HepG2 (cell line): ENCODE data around the gene TRIM31. TPM values are rescaled to one million over a fixed set of nuclear protein-coding genes. Genes with fewer than 3 reads are reported as not detected.

Experiments
- ATAC-seq: fragments of 200-7000 bp; cut with Tn5 transposase; 3 replicates; pipeline ENCODE4 v1.9.1; 2020; ENCODE audit warnings: mild to moderate bottlenecking, moderate library complexity
- BruUV-seq: library from RNA; stranded (reverse); fragments of 400-500 nt; replicated peaks from 2 replicates; lab custom pipeline; 2021; lab: Mats Ljungman, UMichigan
- CTCF ChIA-PET: fragments of 300-600 bp; formaldehyde crosslinking; extraction: SDS; loops from one replicate; lab custom pipeline; 2021; ENCODE audit warnings: low total read pairs, inconsistent platforms, low intra/inter-chr PET ratio; lab: Yijun Ruan, JAX
- POLR2A ChIA-PET: fragments of 350-600 bp; sonication (Branson Sonifier 250); formaldehyde crosslinking; loops from one replicate; lab custom pipeline; 2020; ENCODE audit warnings: antibody characterized with exemption, inconsistent platforms; lab: Yijun Ruan, JAX
- DNase-seq: peaks from one replicate; pipeline ENCODE4 v3.0.0-alpha.2; 2015; ENCODE audit warnings: low spot score
- FAIRE-seq: peaks from 3 replicates; lab custom pipeline; 2011; peaks lifted over from hg19 to GRCh38; lab: Jason Lieb, UNC
- H2AFZ ChIP-seq: one replicate; pipeline ENCODE4 v1.6.1; 2011; ENCODE audit warnings: low read length, inconsistent platforms
- H3K27ac ChIP-seq: fragments of 300-600 bp; 3 replicates; pipeline ENCODE4 v1.8.0; 2011; ENCODE audit warnings: mixed run types, mild to moderate bottlenecking, mixed read lengths, low read length, inconsistent platforms; ENCODE audit not compliant: insufficient read depth; ENCODE audit errors: extremely low read length
- H3K27me3 ChIP-seq, 2 experiments: fragments of 200-600 bp in 1 of 2; 2 replicates in 1 of 2; 3 replicates in 1 of 2; pipeline versions ENCODE4 v1.6.0 to v1.8.0; 2011; ENCODE audit warnings: low read length in 2 of 2, mild to moderate bottlenecking in 2 of 2, moderate library complexity in 2 of 2, inconsistent platforms in 1 of 2; ENCODE audit not compliant: insufficient read depth in 2 of 2, control insufficient read depth in 1 of 2
- H3K36me3 ChIP-seq, 2 experiments: fragments of 200-600 bp in 1 of 2; replicated peaks in 1 of 2; 2 replicates in 1 of 2; 3 replicates in 1 of 2; pipeline versions ENCODE4 v1.5.1 to v1.8.0; 2011; ENCODE audit warnings: low read length in 2 of 2, inconsistent platforms in 1 of 2; ENCODE audit not compliant: insufficient read depth in 2 of 2, control insufficient read depth in 1 of 2
- H3K4me1 ChIP-seq: 2 replicates; pipeline ENCODE4 v1.5.1; 2012; ENCODE audit warnings: low read length, inconsistent platforms; ENCODE audit not compliant: insufficient read depth
- H3K4me2 ChIP-seq: 2 replicates; pipeline ENCODE4 v1.6.0; 2011; ENCODE audit warnings: low read depth, low read length, inconsistent platforms
- H3K4me3 ChIP-seq, 3 experiments: fragments of 200-600 bp in 1 of 3; sonication (generic), shearing (Covaris generic) in 1 of 3; replicated peaks in 1 of 3; 2 replicates each; pipeline ENCODE4 v1.5.1; 2011 to 2016; ENCODE audit warnings: low read length in 3 of 3, inconsistent platforms in 2 of 3, low read depth in 2 of 3, mild to moderate bottlenecking in 2 of 3, control low read depth in 1 of 3, mixed read lengths in 1 of 3; ENCODE audit not compliant: insufficient read depth in 1 of 3
- H3K79me2 ChIP-seq: one replicate; pipeline ENCODE4 v1.6.1; 2011; ENCODE audit warnings: low read length, inconsistent platforms; ENCODE audit not compliant: insufficient read depth
- H3K9ac ChIP-seq: 2 replicates; pipeline ENCODE4 v1.6.0; 2011; ENCODE audit warnings: mild to moderate bottlenecking, low read depth, low read length, inconsistent platforms; ENCODE audit not compliant: insufficient read depth
- H3K9me3 ChIP-seq: 2 replicates; pipeline ENCODE4 v1.5.1; 2012; ENCODE audit warnings: mild to moderate bottlenecking, low read length
- H4K20me1 ChIP-seq: 2 replicates; pipeline ENCODE4 v1.6.0; 2011; ENCODE audit warnings: inconsistent platforms, mild to moderate bottlenecking, low read length, moderate library complexity; ENCODE audit not compliant: insufficient read depth
- HNF4G ChIP-seq, 2 experiments: sonication (generic) in 1 of 2; formaldehyde crosslinking in 1 of 2; IDR thresholded peaks; 2 replicates each; pipeline versions ENCODE4 v1.4.0 to v1.6.1; 2011 to 2020; ENCODE audit warnings: borderline replicate concordance in 2 of 2, low read depth in 2 of 2, mild to moderate bottlenecking in 2 of 2, low read length in 1 of 2, missing genetic modification reagents in 1 of 2, moderate library complexity in 1 of 2
- KDM3A ChIP-seq: IDR thresholded peaks from 2 replicates; pipeline ENCODE4 v1.6.1; 2018; ENCODE audit warnings: low read depth, missing compliant biosample characterization
- KDM6A ChIP-seq: IDR thresholded peaks from 2 replicates; pipeline ENCODE4 v1.6.1; 2016; ENCODE audit warnings: low read depth
- KLF11 ChIP-seq: IDR thresholded peaks from 2 replicates; pipeline ENCODE4 v1.6.1; 2016; ENCODE audit warnings: missing compliant biosample characterization
- KLF15 ChIP-seq: sonication (generic); formaldehyde crosslinking; IDR thresholded peaks from 2 replicates; pipeline ENCODE4 v1.8.1; 2023; ENCODE audit warnings: borderline replicate concordance, mild to moderate bottlenecking, inconsistent platforms, missing genetic modification reagents, mixed read lengths
- MEF2D ChIP-seq: sonication (generic); formaldehyde crosslinking; IDR thresholded peaks from 2 replicates; pipeline ENCODE4 v1.5.1; 2020; ENCODE audit warnings: mild to moderate bottlenecking, missing genetic modification reagents
- NFKBIZ ChIP-seq: IDR thresholded peaks from 2 replicates; pipeline ENCODE4 v1.6.1; 2018; ENCODE audit warnings: missing genetic modification reagents, missing compliant biosample characterization
- NFRKB ChIP-seq: fragments of 450-650 bp; IDR thresholded peaks from 2 replicates; pipeline ENCODE4 v1.6.1; 2017
- PHB2 ChIP-seq: fragments of 450-650 bp; IDR thresholded peaks from 2 replicates; pipeline ENCODE4 v1.6.1; 2018; ENCODE audit not compliant: partially characterized antibody
- TAF1 ChIP-seq: sonication (generic); formaldehyde crosslinking; IDR thresholded peaks from 2 replicates; pipeline ENCODE4 v1.4.0; 2020; ENCODE audit warnings: missing genetic modification reagents
- ZC3H13 ChIP-seq: sonication (generic); formaldehyde crosslinking; IDR thresholded peaks from 2 replicates; pipeline ENCODE4 v1.8.1; 2023; ENCODE audit warnings: mild to moderate bottlenecking, missing genetic modification reagents, moderate library complexity
- ZMAT3 ChIP-seq: sonication (generic); formaldehyde crosslinking; conservative IDR thresholded peaks from 2 replicates; pipeline ENCODE4 v1.7.0; 2021; ENCODE audit warnings: missing genetic modification reagents
- ZNF101 ChIP-seq: sonication (generic); formaldehyde crosslinking; IDR thresholded peaks from 2 replicates; pipeline ENCODE4 v1.4.0; 2020; ENCODE audit warnings: mild to moderate bottlenecking, low read depth, missing genetic modification reagents, borderline replicate concordance
- ZNF430 ChIP-seq: sonication (generic); formaldehyde crosslinking; IDR thresholded peaks from 2 replicates; pipeline ENCODE4 v1.9.0; 2021; ENCODE audit warnings: mild to moderate bottlenecking, missing genetic modification reagents
- ZNF619 ChIP-seq: sonication (generic); formaldehyde crosslinking; IDR thresholded peaks from 2 replicates; pipeline ENCODE4 v1.4.0; 2020; ENCODE audit warnings: mild to moderate bottlenecking, missing genetic modification reagents
- ZNF747 ChIP-seq: sonication (generic); formaldehyde crosslinking; IDR thresholded peaks from 2 replicates; pipeline ENCODE4 v1.8.1; 2023; ENCODE audit warnings: missing genetic modification reagents, mild to moderate bottlenecking, borderline replicate concordance
- ZNF839 ChIP-seq: sonication (generic); formaldehyde crosslinking; IDR thresholded peaks from 2 replicates; pipeline ENCODE4 v1.4.0; 2020; ENCODE audit warnings: missing genetic modification reagents, mild to moderate bottlenecking, borderline replicate concordance
- WGBS: methylation state at CpG from one replicate; pipeline ENCODE4 v1.1.6; 2017; ENCODE audit warnings: low lambda C conversion rate; 5-methylcytosine and 5-hydroxymethylcytosine counted together
- in situ Hi-C: cut with HindIII; loops from 2 replicates; pipeline ENCODE4 v1.10.0; 2017; ENCODE audit warnings: low pct_unique_long_range_greater_than_20kb; ENCODE audit not compliant: extremely low pct_ligation_motif_present
- intact Hi-C: fragments of 100-400 bp; cut with micrococcal nuclease; formaldehyde crosslinking; loops from one replicate; pipeline ENCODE4 v1.10.0; 2022; ENCODE audit not compliant: unreplicated experiment
- polyA plus RNA-seq, 8 experiments: library from polyadenylated mRNA; depleted of rRNA in 3 of 8; stranded (reverse) in 7 of 8; unstranded in 1 of 8; fragments of >200 nt; fragmentation: Illumina TruSeq in 4 of 8; extraction: Trizol in 4 of 8; gene quantifications; 2 replicates each; pipeline versions ENCODE4 v1.2.1 to v1.2.3, GENCODE V29; 2011 to 2016; ENCODE audit warnings: low read depth in 4 of 8, missing spikeins in 1 of 8, mixed read lengths in 1 of 8; ENCODE audit not compliant: insufficient read depth in 1 of 8
- total RNA-seq, 5 experiments: library from RNA; depleted of rRNA; stranded (reverse); fragments of >200 nt; fragmentation: Illumina TruSeq; extraction: Trizol; gene quantifications; 2 replicates each; pipeline ENCODE4 v1.2.3, GENCODE V29; 2016; ENCODE audit warnings: low read depth in 1 of 5
- TF ChIP-seq, protein P1 (sequence below): sonication (generic); formaldehyde crosslinking; IDR thresholded peaks from 2 replicates; pipeline ENCODE4 v1.4.0; 2020; ENCODE audit warnings: missing genetic modification reagents

Gene TRIM31
- total and polyA plus RNA-seq, 2 of the 13 experiments (the other 11 are each of a cell fraction or from before 2014, with no cell fraction given): 0.13 to 0.51 TPM

DNA sequence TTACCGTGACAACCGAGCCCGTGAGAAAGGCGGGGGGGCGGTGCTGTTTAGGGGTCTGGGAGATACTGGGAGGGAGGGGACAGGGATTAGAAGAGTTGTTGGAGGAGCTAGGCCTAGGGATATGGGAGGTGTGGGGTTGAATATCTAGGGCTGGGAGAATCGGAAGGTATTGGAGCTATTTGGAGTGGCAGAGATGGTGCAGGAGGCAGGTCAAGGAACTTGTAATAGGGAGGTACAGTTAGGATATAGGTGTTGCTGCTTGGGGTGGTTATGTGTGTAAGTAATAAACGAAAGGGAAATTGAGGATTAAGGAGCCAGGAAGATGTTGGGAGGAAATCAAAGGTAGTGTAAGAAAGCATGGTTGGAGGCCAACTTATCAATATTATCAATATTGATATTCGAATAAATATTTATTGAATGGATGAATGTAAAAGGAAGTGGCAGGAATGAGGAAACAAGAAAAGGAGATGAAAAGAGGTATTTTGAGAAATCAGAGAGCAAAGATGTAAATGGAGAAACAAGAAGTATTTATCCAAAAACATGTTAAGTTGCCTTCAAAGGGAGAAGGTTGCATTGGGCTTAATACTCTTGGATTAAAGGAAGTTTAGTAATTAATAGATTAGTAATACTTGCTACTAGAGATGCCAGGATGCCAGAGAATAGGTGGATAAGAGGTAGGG, 45.3 kb downstream of the TRIM31 start:
- Histone ChIP-seq H2AFZ (peak overlapping the region; percentile 24), H3K27ac (peak overlapping the region; percentile 33), H3K4me3 (peak overlapping the region; percentile 70 to 82 (median 75)), H3K9me3 (no peaks in the 10 kb centered on the region), H3K4me1 (peaks cover 40% of the 10 kb centered on the region), H3K4me2 (peak overlapping the region; percentile 83), H4K20me1 (no peaks in the 10 kb centered on the region), H3K79me2 (peaks cover 18% of the 10 kb centered on the region), H3K36me3 (peaks cover 0 to 6% of the 10 kb centered on the region in 2 experiments; a peak in 2 of 5 replicates), H3K9ac (peak overlapping the region; percentile 68), H3K27me3 (no peaks in the 10 kb centered on the region; a peak in 1 of 5 replicates)
- DNase-seq (no peak), ATAC-seq (no peak), FAIRE-seq (no peak)
- in situ Hi-C loops (no loop called here), intact Hi-C loops (loop anchor here (2.0 kb wide), 2 partner anchors 35 to 67 kb away; no protein-coding TSS in a partner anchor)
- POLR2A ChIA-PET: interaction anchor here (2.8 kb wide), 1 partner anchor 35 kb away, joined by 31 read pairs; no protein-coding TSS in a partner anchor
- CTCF ChIA-PET: no interaction called here
- BruUV-seq: TSS peak; percentile 18
- under 1% methylated on average over 8 of the region's 8 CpGs for WGBS
- TF ChIP-seq ZNF619: peak; percentile 97
- no peak for TF ChIP-seq ZMAT3
- no peak for TF ChIP-seq MEF2D (CRISPR knock-in tag)
- TF ChIP-seq KDM3A (CRISPR knock-in tag): no peak
- TF ChIP-seq ZNF430 (CRISPR knock-in tag): peak; percentile 44; the same call in 1 of the 2 replicates
- 0 out of 2 replicates have a peak, but pooled peaks have one; percentile 5 for TF ChIP-seq ZNF747 (CRISPR knock-in tag)
- no peak for TF ChIP-seq KDM6A (CRISPR knock-in tag)
- no peak for TF ChIP-seq ZNF101
- TF ChIP-seq PHB2: no peak
- TF ChIP-seq, protein P1, sequence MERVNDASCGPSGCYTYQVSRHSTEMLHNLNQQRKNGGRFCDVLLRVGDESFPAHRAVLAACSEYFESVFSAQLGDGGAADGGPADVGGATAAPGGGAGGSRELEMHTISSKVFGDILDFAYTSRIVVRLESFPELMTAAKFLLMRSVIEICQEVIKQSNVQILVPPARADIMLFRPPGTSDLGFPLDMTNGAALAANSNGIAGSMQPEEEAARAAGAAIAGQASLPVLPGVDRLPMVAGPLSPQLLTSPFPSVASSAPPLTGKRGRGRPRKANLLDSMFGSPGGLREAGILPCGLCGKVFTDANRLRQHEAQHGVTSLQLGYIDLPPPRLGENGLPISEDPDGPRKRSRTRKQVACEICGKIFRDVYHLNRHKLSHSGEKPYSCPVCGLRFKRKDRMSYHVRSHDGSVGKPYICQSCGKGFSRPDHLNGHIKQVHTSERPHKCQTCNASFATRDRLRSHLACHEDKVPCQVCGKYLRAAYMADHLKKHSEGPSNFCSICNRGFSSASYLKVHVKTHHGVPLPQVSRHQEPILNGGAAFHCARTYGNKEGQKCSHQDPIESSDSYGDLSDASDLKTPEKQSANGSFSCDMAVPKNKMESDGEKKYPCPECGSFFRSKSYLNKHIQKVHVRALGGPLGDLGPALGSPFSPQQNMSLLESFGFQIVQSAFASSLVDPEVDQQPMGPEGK (CRISPR knock-in tag): peak; percentile 4; the same call in 1 of the 2 replicates
- no peak for TF ChIP-seq HNF4G (IDR thresholded peaks at IDR 0.05; ENCODE audit: borderline replicate concordance, low read depth, low read length)
- TF ChIP-seq HNF4G (CRISPR knock-in tag; IDR thresholded peaks at IDR 0.05; ENCODE audit: borderline replicate concordance, low read depth): 0 out of 2 replicates have a peak, but pooled peaks have one; percentile 14
- no peak for TF ChIP-seq KLF15 (CRISPR knock-in tag)
- 0 out of 2 replicates have a peak, but pooled peaks have one; percentile 7 for TF ChIP-seq NFKBIZ
- no peak for TF ChIP-seq ZC3H13 (CRISPR knock-in tag)
- 0 out of 2 replicates have a peak, but pooled peaks have one; percentile 30 for TF ChIP-seq NFRKB
- TF ChIP-seq TAF1 (CRISPR knock-in tag): no peak
- no peak for TF ChIP-seq KLF11 (CRISPR knock-in tag)
- no peak for TF ChIP-seq ZNF839
